SK-N-SH treated with all-trans-retinoic acid at 6 μM for 48 hours (cell line): Measurements from ENCODE around the gene GPR152.
A peak's percentile ranks its signal among the peaks of the same experiment; 100 is the strongest.

ENCODE experiments used
- ATAC-seq: fragments of 200-7000 bp; cut with Tn5 transposase; 3 replicates; pipeline ENCODE4 v1.9.1; 2020; ENCODE audit warnings: mild to moderate bottlenecking, moderate library complexity
- ARNTL ChIP-seq: fragments of 450-650 bp; formaldehyde crosslinking; IDR thresholded peaks from 2 replicates; pipeline ENCODE4 v1.5.0; 2020; ENCODE audit warnings: low read depth, mild to moderate bottlenecking, moderate library complexity, borderline replicate concordance
- BACH2 ChIP-seq: fragments of 250-450 bp; sonication (Bioruptor Pico); IDR thresholded peaks from 2 replicates; pipeline ENCODE4 v1.9.0; 2021; ENCODE audit warnings: mild to moderate bottlenecking, borderline replicate concordance
- CSDC2 ChIP-seq: fragments of 250-450 bp; sonication (Bioruptor Pico); IDR thresholded peaks from 2 replicates; pipeline ENCODE4 v1.5.0; 2020; ENCODE audit warnings: mild to moderate bottlenecking, moderate library complexity
- ESRRG ChIP-seq: fragments of 250-450 bp; sonication (Bioruptor Pico); IDR thresholded peaks from 2 replicates; pipeline ENCODE4 v1.6.1; 2021; ENCODE audit warnings: mild to moderate bottlenecking
- GLIS3 ChIP-seq: fragments of 250-450 bp; sonication (Bioruptor Pico); IDR thresholded peaks from 2 replicates; pipeline ENCODE4 v1.5.0; 2020; ENCODE audit warnings: mild to moderate bottlenecking, moderate library complexity
- ISL1 ChIP-seq: fragments of 250-450 bp; sonication (Bioruptor Pico); IDR thresholded peaks from 2 replicates; pipeline ENCODE4 v2.1.2; 2022; ENCODE audit warnings: mild to moderate bottlenecking, moderate library complexity
- OSR1 ChIP-seq: fragments of 250-450 bp; sonication (Bioruptor Pico); IDR thresholded peaks from 2 replicates; pipeline ENCODE4 v1.8.0; 2022; ENCODE audit warnings: moderate library complexity, mild to moderate bottlenecking, inconsistent platforms
- PPARA ChIP-seq: fragments of 250-450 bp; sonication (Bioruptor Pico); IDR thresholded peaks from 2 replicates; pipeline ENCODE4 v1.5.0; 2020; ENCODE audit warnings: mild to moderate bottlenecking, borderline replicate concordance
- RARB ChIP-seq: fragments of 250-450 bp; sonication (Bioruptor Pico); IDR thresholded peaks from 2 replicates; pipeline ENCODE4 v1.8.0; 2021; ENCODE audit warnings: mild to moderate bottlenecking, moderate library complexity
- SNAI2 ChIP-seq: fragments of 250-450 bp; sonication (Bioruptor Pico); IDR thresholded peaks from 2 replicates; pipeline ENCODE4 v1.5.0; 2020; ENCODE audit warnings: mild to moderate bottlenecking, moderate library complexity
- TCF4 ChIP-seq: fragments of 250-450 bp; sonication (Bioruptor Pico); IDR thresholded peaks from 2 replicates; pipeline ENCODE4 v1.8.0; 2021; ENCODE audit warnings: mild to moderate bottlenecking, moderate library complexity, borderline replicate concordance
- TOX ChIP-seq: fragments of 250-450 bp; sonication (Bioruptor Pico); IDR thresholded peaks from 2 replicates; pipeline ENCODE4 v1.8.0; 2021; ENCODE audit warnings: mild to moderate bottlenecking, moderate library complexity, borderline replicate concordance
- ZC3H10 ChIP-seq: fragments of 250-450 bp; sonication (Bioruptor Pico); IDR thresholded peaks from 2 replicates; pipeline ENCODE4 v1.5.1; 2021; ENCODE audit warnings: mild to moderate bottlenecking, moderate library complexity
- ZFP3 ChIP-seq: fragments of 250-450 bp; sonication (Bioruptor Pico); IDR thresholded peaks from 2 replicates; pipeline ENCODE4 v1.5.0; 2020; ENCODE audit warnings: mild to moderate bottlenecking, moderate library complexity
- ZFP30 ChIP-seq: fragments of 450-650 bp; formaldehyde crosslinking; IDR thresholded peaks from 2 replicates; pipeline ENCODE4 v1.5.0; 2022; ENCODE audit warnings: mild to moderate bottlenecking, moderate library complexity
- ZNF565 ChIP-seq: fragments of 450-650 bp; formaldehyde crosslinking; conservative IDR thresholded peaks from 2 replicates; pipeline ENCODE4 v1.5.0; 2020; ENCODE audit warnings: low read depth, mild to moderate bottlenecking, moderate library complexity
- ZNF70 ChIP-seq: fragments of 450-650 bp; formaldehyde crosslinking; IDR thresholded peaks from 2 replicates; pipeline ENCODE4 v1.5.0; 2020; ENCODE audit warnings: mild to moderate bottlenecking, moderate library complexity
- ZNF8 ChIP-seq: fragments of 450-650 bp; formaldehyde crosslinking; IDR thresholded peaks from 2 replicates; pipeline ENCODE4 v1.5.0; 2020; ENCODE audit warnings: mild to moderate bottlenecking, moderate library complexity
- TF ChIP-seq, protein P1 (sequence below): fragments of 250-450 bp; sonication (Bioruptor Pico); IDR thresholded peaks from 2 replicates; pipeline ENCODE4 v1.8.0; 2020; ENCODE audit warnings: mild to moderate bottlenecking, moderate library complexity, borderline replicate concordance
- TF ChIP-seq, protein P2 (sequence below): fragments of 250-450 bp; sonication (Bioruptor Pico); IDR thresholded peaks from 2 replicates; pipeline ENCODE4 v1.8.0; 2021; ENCODE audit warnings: low read depth, mild to moderate bottlenecking, moderate library complexity, borderline replicate concordance
- TF ChIP-seq, protein P3 (sequence below): fragments of 250-450 bp; sonication (Bioruptor Pico); IDR thresholded peaks from 2 replicates; pipeline ENCODE4 v1.5.0; 2020; ENCODE audit warnings: mild to moderate bottlenecking, moderate library complexity
- TF ChIP-seq, protein P4 (sequence below): fragments of 250-450 bp; sonication (Bioruptor Pico); IDR thresholded peaks from 2 replicates; pipeline ENCODE4 v1.5.1; 2021; ENCODE audit warnings: mild to moderate bottlenecking, moderate library complexity
- TF ChIP-seq, protein P5 (sequence below): fragments of 250-450 bp; sonication (Bioruptor Pico); IDR thresholded peaks from 2 replicates; pipeline ENCODE4 v1.5.1; 2020; ENCODE audit warnings: low read depth, mild to moderate bottlenecking, moderate library complexity

Gene GPR152

DNA sequence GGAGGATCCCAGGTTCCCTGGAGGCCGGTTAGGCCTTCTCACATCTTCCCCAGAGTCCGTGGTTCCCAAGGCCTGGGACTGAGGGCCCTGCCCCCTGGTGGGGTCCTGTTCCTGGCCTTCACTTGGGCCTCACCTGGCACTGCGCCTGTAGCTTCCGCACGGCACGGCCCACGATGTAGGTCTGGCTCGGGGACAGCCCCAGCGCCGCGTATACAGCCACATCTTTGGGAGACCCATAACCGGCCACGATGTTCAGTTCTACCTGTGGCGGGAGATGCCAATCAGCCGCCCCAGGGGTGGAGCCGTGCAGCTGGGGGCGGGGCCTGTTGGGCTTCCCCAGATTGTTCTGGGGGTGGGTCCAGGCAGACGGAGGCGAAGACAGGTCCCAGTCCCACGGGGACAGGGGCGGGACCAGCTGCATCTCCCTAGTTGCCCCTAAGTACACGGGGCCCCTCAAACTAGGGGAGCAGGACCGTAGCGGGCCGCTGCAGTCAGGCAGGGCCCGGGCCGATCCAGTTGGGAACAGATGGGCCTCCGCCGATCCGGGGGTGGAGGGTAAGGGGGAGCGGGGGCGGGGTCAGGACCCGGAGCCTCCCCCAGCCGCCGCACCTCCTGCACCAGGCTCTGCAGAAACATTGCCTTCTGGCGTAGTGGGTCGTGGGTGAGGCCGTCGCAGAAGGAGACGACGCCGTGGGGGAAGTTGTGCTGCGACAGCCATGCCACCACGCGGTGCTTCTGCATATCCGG lies 40.4 kb upstream of the GPR152 start:
- no peak for TF ChIP-seq CSDC2
- TF ChIP-seq OSR1 (CRISPR knock-in tag): no peak
- no peak for TF ChIP-seq GLIS3 (CRISPR knock-in tag)
- no peak for TF ChIP-seq ZNF70 (CRISPR knock-in tag)
- no peak for TF ChIP-seq ZFP3 (CRISPR knock-in tag)
- TF ChIP-seq TCF4 (CRISPR knock-in tag): no peak
- no peak for TF ChIP-seq ZNF8 (CRISPR knock-in tag)
- TF ChIP-seq ISL1 (CRISPR knock-in tag): no peak
- no peak for TF ChIP-seq PPARA (CRISPR knock-in tag)
- TF ChIP-seq ZFP30 (CRISPR knock-in tag): no peak
- no peak for ATAC-seq

DNA sequence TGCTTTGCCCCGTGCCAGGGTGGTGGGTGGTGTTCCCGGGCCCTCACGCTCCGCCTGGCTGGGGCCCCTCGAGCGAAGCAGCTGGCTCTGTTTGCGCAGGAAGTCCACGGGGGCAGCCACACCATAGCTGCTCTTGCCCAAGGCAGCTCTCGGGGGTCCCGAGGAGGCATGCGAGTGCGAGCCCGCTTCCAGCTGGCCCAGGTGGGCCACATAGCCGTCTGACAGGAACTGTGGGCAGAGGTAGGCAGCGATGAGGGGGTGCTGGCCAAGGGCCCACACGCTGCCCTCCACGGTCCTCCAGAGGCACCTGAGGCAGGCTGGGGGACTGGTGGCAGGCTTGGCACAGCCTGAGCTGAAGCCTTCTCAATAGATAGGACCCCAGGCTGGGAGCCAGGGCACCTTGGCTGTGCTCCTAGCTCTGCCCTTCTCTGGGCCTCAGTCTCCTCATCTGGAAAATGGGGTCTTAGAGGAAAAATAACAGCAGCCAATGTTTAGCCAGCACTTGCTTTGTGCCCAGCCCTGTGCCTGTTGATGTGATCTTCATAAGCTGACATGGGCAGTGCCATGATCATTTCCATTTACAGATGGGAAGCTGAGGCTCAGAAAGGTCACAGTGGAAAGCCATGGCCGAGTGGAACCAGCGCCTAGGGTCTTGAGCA lies 39.7 kb upstream of the GPR152 start:
- TF ChIP-seq ZFP3 (CRISPR knock-in tag) (no peak), SNAI2 (CRISPR knock-in tag) (no peak), ARNTL (CRISPR knock-in tag) (no peak), TCF4 (CRISPR knock-in tag) (no peak), BACH2 (CRISPR knock-in tag) (no peak), ZNF565 (CRISPR knock-in tag) (no peak), CSDC2 (no peak), GLIS3 (CRISPR knock-in tag) (no peak), PPARA (CRISPR knock-in tag) (no peak), ZC3H10 (CRISPR knock-in tag) (no peak), RARB (no peak)
- TF ChIP-seq, protein P1, sequence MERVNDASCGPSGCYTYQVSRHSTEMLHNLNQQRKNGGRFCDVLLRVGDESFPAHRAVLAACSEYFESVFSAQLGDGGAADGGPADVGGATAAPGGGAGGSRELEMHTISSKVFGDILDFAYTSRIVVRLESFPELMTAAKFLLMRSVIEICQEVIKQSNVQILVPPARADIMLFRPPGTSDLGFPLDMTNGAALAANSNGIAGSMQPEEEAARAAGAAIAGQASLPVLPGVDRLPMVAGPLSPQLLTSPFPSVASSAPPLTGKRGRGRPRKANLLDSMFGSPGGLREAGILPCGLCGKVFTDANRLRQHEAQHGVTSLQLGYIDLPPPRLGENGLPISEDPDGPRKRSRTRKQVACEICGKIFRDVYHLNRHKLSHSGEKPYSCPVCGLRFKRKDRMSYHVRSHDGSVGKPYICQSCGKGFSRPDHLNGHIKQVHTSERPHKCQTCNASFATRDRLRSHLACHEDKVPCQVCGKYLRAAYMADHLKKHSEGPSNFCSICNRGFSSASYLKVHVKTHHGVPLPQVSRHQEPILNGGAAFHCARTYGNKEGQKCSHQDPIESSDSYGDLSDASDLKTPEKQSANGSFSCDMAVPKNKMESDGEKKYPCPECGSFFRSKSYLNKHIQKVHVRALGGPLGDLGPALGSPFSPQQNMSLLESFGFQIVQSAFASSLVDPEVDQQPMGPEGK (CRISPR knock-in tag): no peak
- TF ChIP-seq, protein P2, sequence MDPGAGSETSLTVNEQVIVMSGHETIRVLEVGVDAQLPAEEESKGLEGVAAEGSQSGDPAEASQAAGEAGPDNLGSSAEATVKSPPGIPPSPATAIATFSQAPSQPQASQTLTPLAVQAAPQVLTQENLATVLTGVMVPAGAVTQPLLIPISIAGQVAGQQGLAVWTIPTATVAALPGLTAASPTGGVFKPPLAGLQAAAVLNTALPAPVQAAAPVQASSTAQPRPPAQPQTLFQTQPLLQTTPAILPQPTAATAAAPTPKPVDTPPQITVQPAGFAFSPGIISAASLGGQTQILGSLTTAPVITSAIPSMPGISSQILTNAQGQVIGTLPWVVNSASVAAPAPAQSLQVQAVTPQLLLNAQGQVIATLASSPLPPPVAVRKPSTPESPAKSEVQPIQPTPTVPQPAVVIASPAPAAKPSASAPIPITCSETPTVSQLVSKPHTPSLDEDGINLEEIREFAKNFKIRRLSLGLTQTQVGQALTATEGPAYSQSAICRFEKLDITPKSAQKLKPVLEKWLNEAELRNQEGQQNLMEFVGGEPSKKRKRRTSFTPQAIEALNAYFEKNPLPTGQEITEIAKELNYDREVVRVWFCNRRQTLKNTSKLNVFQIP (CRISPR knock-in tag): no peak
- TF ChIP-seq, protein P3, sequence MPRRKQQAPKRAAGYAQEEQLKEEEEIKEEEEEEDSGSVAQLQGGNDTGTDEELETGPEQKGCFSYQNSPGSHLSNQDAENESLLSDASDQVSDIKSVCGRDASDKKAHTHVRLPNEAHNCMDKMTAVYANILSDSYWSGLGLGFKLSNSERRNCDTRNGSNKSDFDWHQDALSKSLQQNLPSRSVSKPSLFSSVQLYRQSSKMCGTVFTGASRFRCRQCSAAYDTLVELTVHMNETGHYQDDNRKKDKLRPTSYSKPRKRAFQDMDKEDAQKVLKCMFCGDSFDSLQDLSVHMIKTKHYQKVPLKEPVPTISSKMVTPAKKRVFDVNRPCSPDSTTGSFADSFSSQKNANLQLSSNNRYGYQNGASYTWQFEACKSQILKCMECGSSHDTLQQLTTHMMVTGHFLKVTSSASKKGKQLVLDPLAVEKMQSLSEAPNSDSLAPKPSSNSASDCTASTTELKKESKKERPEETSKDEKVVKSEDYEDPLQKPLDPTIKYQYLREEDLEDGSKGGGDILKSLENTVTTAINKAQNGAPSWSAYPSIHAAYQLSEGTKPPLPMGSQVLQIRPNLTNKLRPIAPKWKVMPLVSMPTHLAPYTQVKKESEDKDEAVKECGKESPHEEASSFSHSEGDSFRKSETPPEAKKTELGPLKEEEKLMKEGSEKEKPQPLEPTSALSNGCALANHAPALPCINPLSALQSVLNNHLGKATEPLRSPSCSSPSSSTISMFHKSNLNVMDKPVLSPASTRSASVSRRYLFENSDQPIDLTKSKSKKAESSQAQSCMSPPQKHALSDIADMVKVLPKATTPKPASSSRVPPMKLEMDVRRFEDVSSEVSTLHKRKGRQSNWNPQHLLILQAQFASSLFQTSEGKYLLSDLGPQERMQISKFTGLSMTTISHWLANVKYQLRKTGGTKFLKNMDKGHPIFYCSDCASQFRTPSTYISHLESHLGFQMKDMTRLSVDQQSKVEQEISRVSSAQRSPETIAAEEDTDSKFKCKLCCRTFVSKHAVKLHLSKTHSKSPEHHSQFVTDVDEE (CRISPR knock-in tag): no peak
- 0 out of 3 replicates have a peak, but pooled peaks have one; percentile 5 for ATAC-seq

DNA sequence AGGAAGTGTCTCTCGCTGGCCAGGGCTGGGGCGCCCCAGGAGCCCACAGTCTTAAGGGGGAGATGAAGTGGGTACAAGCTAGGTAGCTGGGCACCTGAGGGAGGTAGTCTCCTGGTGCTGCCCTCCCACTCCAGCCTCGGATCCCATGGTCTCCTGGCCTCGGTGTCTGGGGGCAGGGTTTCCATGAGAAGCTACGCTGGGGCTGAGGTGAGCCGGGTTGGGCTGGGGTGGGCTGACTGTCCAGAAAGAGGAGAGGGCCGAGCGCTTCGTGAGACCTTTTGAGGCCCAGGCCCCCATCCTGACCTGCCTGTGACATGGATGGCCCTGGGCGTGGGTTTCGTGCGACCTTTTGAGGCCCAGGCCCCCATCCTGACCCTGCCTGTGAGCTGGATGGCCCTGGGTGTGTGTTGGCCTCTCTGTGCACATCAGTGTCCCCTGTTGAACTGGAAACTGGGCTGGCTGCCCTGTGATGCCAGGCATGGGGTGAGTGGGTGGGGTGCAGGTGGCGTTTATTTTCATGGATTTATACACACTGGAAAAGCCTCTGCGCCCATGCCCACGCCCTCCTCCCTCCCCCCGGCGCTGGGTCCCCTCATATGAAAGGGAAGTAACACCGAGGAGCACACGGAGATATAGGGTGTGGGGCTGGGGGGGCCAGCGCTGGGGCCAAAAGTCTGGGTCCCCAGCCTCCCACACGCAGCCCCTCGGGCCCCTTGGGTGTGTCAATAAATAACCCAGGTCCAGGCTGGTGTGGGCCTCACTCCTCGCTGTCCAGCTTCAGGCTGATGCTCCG lies 38.9 kb upstream of the GPR152 start:
- ATAC-seq: no peak
- TF ChIP-seq TCF4 (CRISPR knock-in tag) (no peak), ZFP3 (CRISPR knock-in tag) (no peak), GLIS3 (CRISPR knock-in tag) (no peak), BACH2 (CRISPR knock-in tag) (no peak), SNAI2 (CRISPR knock-in tag) (no peak), OSR1 (CRISPR knock-in tag) (no peak), TOX (no peak), ARNTL (CRISPR knock-in tag) (no peak), ESRRG (CRISPR knock-in tag) (no peak), ZC3H10 (CRISPR knock-in tag) (no peak), RARB (no peak), ZFP30 (CRISPR knock-in tag) (no peak), ZNF70 (CRISPR knock-in tag) (no peak), ISL1 (CRISPR knock-in tag) (no peak), PPARA (CRISPR knock-in tag) (no peak)
- TF ChIP-seq, protein P4, sequence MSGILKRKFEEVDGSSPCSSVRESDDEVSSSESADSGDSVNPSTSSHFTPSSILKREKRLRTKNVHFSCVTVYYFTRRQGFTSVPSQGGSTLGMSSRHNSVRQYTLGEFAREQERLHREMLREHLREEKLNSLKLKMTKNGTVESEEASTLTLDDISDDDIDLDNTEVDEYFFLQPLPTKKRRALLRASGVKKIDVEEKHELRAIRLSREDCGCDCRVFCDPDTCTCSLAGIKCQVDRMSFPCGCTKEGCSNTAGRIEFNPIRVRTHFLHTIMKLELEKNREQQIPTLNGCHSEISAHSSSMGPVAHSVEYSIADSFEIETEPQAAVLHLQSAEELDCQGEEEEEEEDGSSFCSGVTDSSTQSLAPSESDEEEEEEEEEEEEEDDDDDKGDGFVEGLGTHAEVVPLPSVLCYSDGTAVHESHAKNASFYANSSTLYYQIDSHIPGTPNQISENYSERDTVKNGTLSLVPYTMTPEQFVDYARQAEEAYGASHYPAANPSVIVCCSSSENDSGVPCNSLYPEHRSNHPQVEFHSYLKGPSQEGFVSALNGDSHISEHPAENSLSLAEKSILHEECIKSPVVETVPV (CRISPR knock-in tag): no peak
- TF ChIP-seq, protein P5, sequence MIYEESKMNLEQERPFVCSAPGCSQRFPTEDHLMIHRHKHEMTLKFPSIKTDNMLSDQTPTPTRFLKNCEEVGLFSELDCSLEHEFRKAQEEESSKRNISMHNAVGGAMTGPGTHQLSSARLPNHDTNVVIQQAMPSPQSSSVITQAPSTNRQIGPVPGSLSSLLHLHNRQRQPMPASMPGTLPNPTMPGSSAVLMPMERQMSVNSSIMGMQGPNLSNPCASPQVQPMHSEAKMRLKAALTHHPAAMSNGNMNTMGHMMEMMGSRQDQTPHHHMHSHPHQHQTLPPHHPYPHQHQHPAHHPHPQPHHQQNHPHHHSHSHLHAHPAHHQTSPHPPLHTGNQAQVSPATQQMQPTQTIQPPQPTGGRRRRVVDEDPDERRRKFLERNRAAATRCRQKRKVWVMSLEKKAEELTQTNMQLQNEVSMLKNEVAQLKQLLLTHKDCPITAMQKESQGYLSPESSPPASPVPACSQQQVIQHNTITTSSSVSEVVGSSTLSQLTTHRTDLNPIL (CRISPR knock-in tag): no peak
